Measurements from ENCODE around the gene PCDH9. TPM values are rescaled to one million over a fixed set of nuclear protein-coding genes. Genes with fewer than 3 reads are reported as not detected.

PCDH9 gene
- total RNA-seq, 4 donors from 2014 or later: 5.7 to 12.9 (median 6.8) TPM

GRCh38 chr13:67259208-67259607 lies 29.1 kb upstream of the PCDH9 start:
- DNase-seq (ENCODE audit: low spot score): no peak
- no peak for ATAC-seq (ENCODE audit: low FRiP score)
- no peak for TF ChIP-seq CTCF (IDR thresholded peaks at IDR 0.05)

GRCh38 chr13:67258482-67258881 lies 28.3 kb upstream of the PCDH9 start:
- ATAC-seq (ENCODE audit: low FRiP score) (no peak), DNase-seq (ENCODE audit: low spot score) (no peak)
- no peak for TF ChIP-seq CTCF (IDR thresholded peaks at IDR 0.05)

GRCh38 chr13:67238861-67239260 lies 8.7 kb upstream of the PCDH9 start:
- DNase-seq (ENCODE audit: low spot score): no peak

GRCh38 chr13:67238277-67238859 lies 8.2 kb upstream of the PCDH9 start:
- DNase-seq (ENCODE audit: low spot score) (no peak), ATAC-seq (ENCODE audit: low FRiP score) (no peak)
- no peak for TF ChIP-seq CTCF (IDR thresholded peaks at IDR 0.05)

More at GRCh38 chr13:67238861-67239260, 8.7 kb upstream of the PCDH9 start:
- no peak for ATAC-seq (ENCODE audit: low FRiP score)
- TF ChIP-seq CTCF (IDR thresholded peaks at IDR 0.05): no peak

- ATAC-seq (ENCODE audit: low FRiP score) (no peak), DNase-seq (ENCODE audit: low spot score) (no peak)
- TF ChIP-seq CTCF (IDR thresholded peaks at IDR 0.05): no peak
These were observed 5.1 kb upstream of the PCDH9 start for GRCh38 chr13:67235265-67235664.

GRCh38 chr13:67232384-67232783 lies 2.2 kb upstream of the PCDH9 start:
- no peak for TF ChIP-seq CTCF (IDR thresholded peaks at IDR 0.05)
- ATAC-seq (ENCODE audit: low FRiP score) (no peak), DNase-seq (ENCODE audit: low spot score) (no peak)

- no peak for TF ChIP-seq CTCF (IDR thresholded peaks at IDR 0.05)
- no peak for DNase-seq (ENCODE audit: low spot score)
- no peak for ATAC-seq (ENCODE audit: low FRiP score)
These were observed 1.3 kb upstream of the PCDH9 start for GRCh38 chr13:67231289-67232000.

Data from omental fat pad (tissue), 4 donors.